K562 (cell line): ENCODE measurements around the gene PPM1H. TPM values are rescaled to one million over a fixed set of nuclear protein-coding genes. Genes with fewer than 3 reads are reported as not detected.

Experiments used
- ATAC-seq: fragments of 200-7000 bp; cut with Tn5 transposase; 3 replicates; pipeline ENCODE4 v1.9.1; 2020; ENCODE audit warnings: moderate library complexity
- BruUV-seq: library from RNA; stranded (reverse); fragments of 400-500 nt; replicated peaks from 2 replicates; lab custom pipeline; 2021; lab: Mats Ljungman, UMichigan
- CTCF ChIA-PET: fragments of 300-600 bp; formaldehyde crosslinking; extraction: SDS; loops from one replicate; lab custom pipeline; 2021; ENCODE audit warnings: low intra/inter-chr PET ratio; lab: Yijun Ruan, JAX
- POLR2A ChIA-PET: fragments of 300-600, 350-650 bp; sonication (Branson Sonifier 250); formaldehyde crosslinking; extraction: SDS; loops from one replicate; lab custom pipeline; 2021; ENCODE audit warnings: antibody characterized with exemption, inconsistent platforms; lab: Yijun Ruan, JAX
- DNase-seq, 4 experiments: peaks; one replicate each; pipeline versions ENCODE4 v3.0.0 to v3.0.0-alpha.2; 2011 to 2018; ENCODE audit warnings: low spot score in 3 of 4, mixed read lengths in 3 of 4; ENCODE audit errors: extremely low read depth in 1 of 4
- FAIRE-seq: peaks from 2 replicates; lab custom pipeline; 2011; peaks lifted over from hg19 to GRCh38; lab: Jason Lieb, UNC
- H2AFZ ChIP-seq: 2 replicates; pipeline ENCODE4 v1.6.0; 2011; ENCODE audit warnings: low read depth, low read length, control low read depth, inconsistent platforms
- H3K27ac ChIP-seq: fragments of 200-600 bp; 3 replicates; pipeline ENCODE4 v1.8.0; 2011; ENCODE audit warnings: low read depth, mild to moderate bottlenecking, control low read depth, inconsistent platforms, low read length, moderate library complexity, mixed read lengths; ENCODE audit errors: extremely low read depth
- H3K27me3 ChIP-seq, 2 experiments: fragments of 300-600 bp in 1 of 2; 2 replicates in 1 of 2; 3 replicates in 1 of 2; pipeline versions ENCODE4 v1.6.0 to v1.8.0; 2011; ENCODE audit warnings: inconsistent platforms in 2 of 2, low read length in 2 of 2, mild to moderate bottlenecking in 1 of 2, mixed read lengths in 1 of 2, moderate library complexity in 1 of 2; ENCODE audit not compliant: control insufficient read depth in 2 of 2, insufficient read depth in 2 of 2
- H3K36me3 ChIP-seq: fragments of 300-600 bp; 3 replicates; pipeline ENCODE4 v1.8.0; 2011; ENCODE audit warnings: mild to moderate bottlenecking, low read length, inconsistent platforms; ENCODE audit not compliant: control insufficient read depth, insufficient read depth
- H3K4me1 ChIP-seq, 2 experiments: fragments of 200-600 bp in 1 of 2; replicated peaks in 1 of 2; 2 replicates in 1 of 2; 3 replicates in 1 of 2; pipeline versions ENCODE4 v1.5.1 to v1.8.0; 2011; ENCODE audit warnings: inconsistent platforms in 2 of 2, low read length in 2 of 2, mild to moderate bottlenecking in 1 of 2, mixed read lengths in 1 of 2, moderate library complexity in 1 of 2; ENCODE audit not compliant: control insufficient read depth in 2 of 2, insufficient read depth in 2 of 2
- H3K4me2 ChIP-seq: 2 replicates; pipeline ENCODE4 v1.6.1; 2011; ENCODE audit warnings: low read length, control low read depth, inconsistent platforms, mixed read lengths; ENCODE audit not compliant: insufficient read depth
- H3K4me3 ChIP-seq: fragments of 200-600 bp; sonication (generic), shearing (Covaris generic); 2 replicates; pipeline ENCODE4 v1.5.1; 2016; ENCODE audit warnings: control low read depth, inconsistent platforms
- H3K79me2 ChIP-seq: fragments of 200-600 bp; 3 replicates; pipeline ENCODE4 v1.8.0; 2011; ENCODE audit warnings: low read length, inconsistent platforms; ENCODE audit not compliant: control insufficient read depth, insufficient read depth
- H3K9ac ChIP-seq, 2 experiments: 2 replicates each; pipeline versions ENCODE4 v1.6.0 to v1.6.1; 2011; ENCODE audit warnings: low read depth in 2 of 2, low read length in 2 of 2, control low read depth in 1 of 2, inconsistent platforms in 1 of 2, mild to moderate bottlenecking in 1 of 2, mixed read lengths in 1 of 2; ENCODE audit not compliant: insufficient read depth in 1 of 2
- H3K9me1 ChIP-seq: one replicate; pipeline ENCODE4 v1.6.0; 2011; ENCODE audit warnings: inconsistent platforms, mild to moderate bottlenecking, low read length, moderate library complexity; ENCODE audit not compliant: control insufficient read depth, insufficient read depth
- H3K9me3 ChIP-seq: replicated peaks from 2 replicates; pipeline ENCODE4 v1.5.1; 2011; ENCODE audit warnings: low read depth, low read length, inconsistent platforms; ENCODE audit not compliant: control insufficient read depth, insufficient read depth
- H4K20me1 ChIP-seq: replicated peaks from 2 replicates; pipeline ENCODE4 v1.6.1; 2011; ENCODE audit warnings: low read length, inconsistent platforms, mixed read lengths; ENCODE audit not compliant: control insufficient read depth, insufficient read depth
- ATF7 ChIP-seq: fragments of 450-650 bp; IDR thresholded peaks from 2 replicates; pipeline ENCODE4 v1.7.1; 2014; ENCODE audit warnings: mild to moderate bottlenecking, moderate library complexity
- CREB1 ChIP-seq, 2 experiments: sonication (generic) in 1 of 2; formaldehyde crosslinking in 1 of 2; IDR thresholded peaks; 2 replicates each; pipeline versions ENCODE4 v1.6.1 to v1.8.0; 2012 to 2022; ENCODE audit warnings: inconsistent platforms in 1 of 2, mild to moderate bottlenecking in 1 of 2, missing genetic modification reagents in 1 of 2, moderate library complexity in 1 of 2
- CREM ChIP-seq: IDR thresholded peaks from 2 replicates; pipeline ENCODE4 v1.6.1; 2014; ENCODE audit warnings: antibody characterized with exemption, low read depth
- NR1H2 ChIP-seq: sonication (generic); formaldehyde crosslinking; IDR thresholded peaks from 2 replicates; pipeline ENCODE4 v1.4.0; 2020; ENCODE audit warnings: mild to moderate bottlenecking, missing genetic modification reagents
- SMAD1 ChIP-seq: fragments of 150-350 bp; IDR thresholded peaks from 2 replicates; pipeline ENCODE4 v1.6.1; 2014; ENCODE audit warnings: low read length, low read depth; ENCODE audit not compliant: partially characterized antibody
- TOE1 ChIP-seq, 2 experiments: fragments of 450-650 bp in 1 of 2; sonication (generic) in 1 of 2; formaldehyde crosslinking in 1 of 2; IDR thresholded peaks; 2 replicates each; pipeline versions ENCODE4 v1.7.1 to v1.8.0; 2016 to 2022; ENCODE audit warnings: borderline replicate concordance in 2 of 2, mild to moderate bottlenecking in 2 of 2, antibody characterized with exemption in 1 of 2, inconsistent platforms in 1 of 2, low read depth in 1 of 2, missing genetic modification reagents in 1 of 2, moderate library complexity in 1 of 2
- WGBS: fragments of 100-300 bp; shearing (Covaris generic); methylation state at CpG from one replicate; pipeline ENCODE4 v1.1.6; 2016; ENCODE audit warnings: low coverage, mixed read lengths; ENCODE audit not compliant: insufficient coverage; ENCODE audit errors: missing lambda C conversion rate; 5-methylcytosine and 5-hydroxymethylcytosine counted together
- in situ Hi-C: fragments of 300-500 bp; cut with MboI; formaldehyde crosslinking; loops from 4 replicates; pipeline ENCODE4 v1.15.0; 2018; ENCODE audit warnings: inconsistent platforms, mixed read lengths
- intact Hi-C: fragments of 100-400 bp; cut with micrococcal nuclease; formaldehyde crosslinking; loops from 2 replicates; pipeline ENCODE4 v1.14.2; 2022
- polyA plus RNA-seq, 8 experiments: library from polyadenylated mRNA; depleted of rRNA in 4 of 8; stranded (reverse) in 5 of 8; unstranded in 3 of 8; fragments of >200 nt; fragmentation: Nextera tagmentation in 2 of 8; fragmentation: Illumina TruSeq in 1 of 8; extraction: Ambion mirVana in 2 of 8; extraction: Trizol in 1 of 8; gene quantifications; 2 replicates each; pipeline versions ENCODE4 v1.2.1 to v1.2.3, GENCODE V29; 2011 to 2014; ENCODE audit warnings: inconsistent platforms in 1 of 8, missing spikeins in 1 of 8
- total RNA-seq, 7 experiments: library from RNA; depleted of rRNA in 6 of 7; stranded (reverse); fragments of >200 nt in 6 of 7; fragmentation: Illumina TruSeq in 2 of 7; extraction: Trizol in 2 of 7; gene quantifications; 2 replicates each; pipeline versions ENCODE4 v1.2.1 to v1.2.3, GENCODE V29; 2011 to 2021; ENCODE audit warnings: low replicate concordance in 1 of 7
- TF ChIP-seq, protein P1 (sequence below), 2 experiments: fragments of 450-650 bp; IDR thresholded peaks; 2 replicates each; pipeline ENCODE4 v1.6.1; 2016

Gene PPM1H
- total and polyA plus RNA-seq, 9 of the 15 experiments (the other 6 are each of a cell fraction or from before 2014, with no cell fraction given) = 5.3 to 29.3 (median 11.3) TPM

DNA sequence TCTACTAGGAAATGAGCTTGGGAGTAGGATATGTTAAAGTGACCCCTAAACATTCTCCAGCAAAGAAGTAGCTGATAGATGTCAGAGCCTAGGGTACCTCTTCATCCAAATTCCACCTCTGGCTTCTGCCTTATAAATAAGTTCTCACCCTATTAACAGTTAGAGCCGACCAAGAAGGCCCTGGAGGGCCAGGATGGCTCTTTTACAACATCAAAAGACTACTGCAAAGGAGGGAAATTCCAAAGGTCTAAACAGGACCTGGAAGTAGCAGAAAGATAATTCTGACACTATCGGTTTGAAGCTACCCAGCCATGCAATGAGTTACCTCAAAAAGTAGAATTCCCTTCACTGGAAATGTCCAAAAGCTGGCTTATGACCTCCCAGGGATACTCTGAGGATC is 90.0 kb downstream of the PPM1H start:
- CTCF ChIA-PET = no interaction called here
- no peak overlapping the region for H3K27ac ChIP-seq
- no peak overlapping the region for H3K4me3 ChIP-seq
- H3K9me1 ChIP-seq = no peaks in the 10 kb centered on the region
- H3K36me3 ChIP-seq = no peaks in the 10 kb centered on the region
- no peak overlapping the region for H3K9ac ChIP-seq
- H3K79me2 ChIP-seq = 0 out of 3 replicates have a peak, but pooled peaks cover 2% of the 10 kb centered on the region
- BruUV-seq = no TSS peak
- in situ Hi-C loops = no loop called here
- H3K4me2 ChIP-seq = no peak overlapping the region
- 37% methylated on average over 2 of the region's 2 CpGs for WGBS
- ATAC-seq (no peak), FAIRE-seq (no peak), DNase-seq (no peak)
- H3K27me3 ChIP-seq = no peaks in the 10 kb centered on the region
- no peaks in the 10 kb centered on the region; a peak in 1 of 5 replicates for H3K4me1 ChIP-seq
- H2AFZ ChIP-seq = no peak overlapping the region
- no peaks in the 10 kb centered on the region; the same call in 1 of the 2 replicates for H4K20me1 ChIP-seq
- POLR2A ChIA-PET = interaction anchor here (1.6 kb wide), 1 partner anchor 11 kb away, joined by 4 read pairs; no protein-coding TSS in a partner anchor
- TF ChIP-seq SMAD1 (no peak), NR1H2 (CRISPR knock-in tag) (no peak), CREM (no peak), ATF7 (no peak), TOE1 (IDR thresholded peaks at IDR 0.05; ENCODE audit: borderline replicate concordance) (no peak), TOE1 (CRISPR knock-in tag; IDR thresholded peaks at IDR 0.05; ENCODE audit: borderline replicate concordance, low read depth) (no peak), CREB1 (IDR thresholded peaks at IDR 0.05) (no peak), CREB1 (CRISPR knock-in tag; IDR thresholded peaks at IDR 0.05) (no peak)
- TF ChIP-seq, protein P1, sequence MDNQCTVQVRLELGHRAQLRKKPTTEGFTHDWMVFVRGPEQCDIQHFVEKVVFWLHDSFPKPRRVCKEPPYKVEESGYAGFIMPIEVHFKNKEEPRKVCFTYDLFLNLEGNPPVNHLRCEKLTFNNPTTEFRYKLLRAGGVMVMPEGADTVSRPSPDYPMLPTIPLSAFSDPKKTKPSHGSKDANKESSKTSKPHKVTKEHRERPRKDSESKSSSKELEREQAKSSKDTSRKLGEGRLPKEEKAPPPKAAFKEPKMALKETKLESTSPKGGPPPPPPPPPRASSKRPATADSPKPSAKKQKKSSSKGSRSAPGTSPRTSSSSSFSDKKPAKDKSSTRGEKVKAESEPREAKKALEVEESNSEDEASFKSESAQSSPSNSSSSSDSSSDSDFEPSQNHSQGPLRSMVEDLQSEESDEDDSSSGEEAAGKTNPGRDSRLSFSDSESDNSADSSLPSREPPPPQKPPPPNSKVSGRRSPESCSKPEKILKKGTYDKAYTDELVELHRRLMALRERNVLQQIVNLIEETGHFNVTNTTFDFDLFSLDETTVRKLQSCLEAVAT (IDR thresholded peaks at IDR 0.05) = no peak
- intact Hi-C loops = no loop called here
- no peaks in the 10 kb centered on the region for H3K9me3 ChIP-seq
